HG03025 (cell line): ENCODE results near the gene FAM186B.

Experiments
- ATAC-seq: cut with Tn5 transposase; IDR thresholded peaks from one replicate; pipeline ENCODE4 v1.9.1; 2021; ENCODE audit warnings: mild to moderate bottlenecking, moderate library complexity; ENCODE audit not compliant: unreplicated experiment, low FRiP score

Gene FAM186B

DNA sequence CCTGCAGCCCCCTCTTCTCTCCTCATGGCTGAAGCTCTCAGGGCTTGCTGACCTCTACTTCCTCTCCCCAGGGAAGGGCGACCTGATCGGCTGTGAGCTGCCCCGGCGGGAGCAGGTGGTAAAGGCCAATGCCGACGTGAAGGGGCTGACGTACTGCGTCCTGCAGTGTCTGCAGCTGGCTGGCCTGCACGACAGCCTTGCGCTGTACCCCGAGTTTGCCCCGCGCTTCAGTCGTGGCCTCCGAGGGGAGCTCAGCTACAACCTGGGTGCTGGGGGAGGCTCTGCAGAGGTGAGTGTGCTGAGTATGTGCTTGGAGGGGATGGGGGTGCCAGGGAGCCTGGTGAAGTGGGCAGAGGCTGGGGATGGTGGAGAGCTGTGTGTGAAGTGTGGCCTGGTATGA lies 51.2 kb downstream of the FAM186B start:
- ATAC-seq = no peak

GRCh38 chr12:49553512-49554088 lies 51.8 kb downstream of the FAM186B start:
- no peak for ATAC-seq

GRCh38 chr12:49552899-49553298 lies 52.5 kb downstream of the FAM186B start:
- no peak for ATAC-seq

GRCh38 chr12:49552425-49552824 lies 53.0 kb downstream of the FAM186B start:
- ATAC-seq = no peak

- ATAC-seq = no peak
Measured at GRCh38 chr12:49552014-49552413, 53.4 kb downstream of the FAM186B start.

- ATAC-seq = no peak
Measured at GRCh38 chr12:49550693-49551252, 54.7 kb downstream of the FAM186B start.

- no peak for ATAC-seq
Measured at GRCh38 chr12:49549735-49550692, 55.4 kb downstream of the FAM186B start.

- ATAC-seq = no peak
Measured at GRCh38 chr12:49548822-49549648, 56.4 kb downstream of the FAM186B start.

DNA sequence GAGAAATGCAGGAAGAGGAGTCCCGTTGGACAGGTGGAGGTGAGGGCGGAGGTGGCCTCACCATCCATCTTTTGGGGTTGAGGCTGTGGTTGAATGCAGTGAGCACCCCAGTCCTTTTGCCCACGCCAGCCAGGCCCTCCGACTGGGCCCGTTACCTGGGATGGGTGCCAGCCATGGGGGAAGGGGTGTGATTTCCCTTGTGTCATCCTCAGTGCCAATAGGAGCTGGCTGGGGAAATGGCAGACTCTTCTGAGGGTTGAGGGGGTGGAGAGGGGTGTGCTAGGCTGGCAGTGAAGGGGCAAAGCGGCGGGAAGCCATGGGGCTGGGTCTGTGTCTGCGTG lies 57.0 kb downstream of the FAM186B start:
- no peak for ATAC-seq

GRCh38 chr12:49547090-49547690 lies 58.2 kb downstream of the FAM186B start:
- ATAC-seq = no peak

DNA sequence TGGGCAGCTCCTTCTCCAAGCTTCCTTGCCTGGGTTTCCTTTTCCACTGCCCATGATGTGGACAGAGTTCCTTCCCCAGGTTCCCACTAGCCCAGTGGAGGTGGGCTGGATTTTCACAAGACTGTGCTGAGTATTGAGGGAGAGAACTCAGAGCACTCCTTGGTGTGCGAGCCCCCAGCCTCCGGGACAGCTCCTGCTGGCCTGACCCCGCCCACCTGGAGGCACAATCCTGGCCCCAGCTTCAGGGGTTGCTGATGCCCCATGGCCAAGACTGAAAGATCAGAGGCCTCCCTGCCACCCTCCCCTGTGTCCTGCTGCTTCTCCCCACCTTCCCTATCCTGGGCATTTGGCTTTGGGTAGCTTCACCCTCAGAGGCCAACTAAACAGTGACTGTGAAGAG lies 59.0 kb downstream of the FAM186B start:
- no peak for ATAC-seq

GRCh38 chr12:49545815-49546214 lies 59.6 kb downstream of the FAM186B start:
- ATAC-seq = no peak

DNA sequence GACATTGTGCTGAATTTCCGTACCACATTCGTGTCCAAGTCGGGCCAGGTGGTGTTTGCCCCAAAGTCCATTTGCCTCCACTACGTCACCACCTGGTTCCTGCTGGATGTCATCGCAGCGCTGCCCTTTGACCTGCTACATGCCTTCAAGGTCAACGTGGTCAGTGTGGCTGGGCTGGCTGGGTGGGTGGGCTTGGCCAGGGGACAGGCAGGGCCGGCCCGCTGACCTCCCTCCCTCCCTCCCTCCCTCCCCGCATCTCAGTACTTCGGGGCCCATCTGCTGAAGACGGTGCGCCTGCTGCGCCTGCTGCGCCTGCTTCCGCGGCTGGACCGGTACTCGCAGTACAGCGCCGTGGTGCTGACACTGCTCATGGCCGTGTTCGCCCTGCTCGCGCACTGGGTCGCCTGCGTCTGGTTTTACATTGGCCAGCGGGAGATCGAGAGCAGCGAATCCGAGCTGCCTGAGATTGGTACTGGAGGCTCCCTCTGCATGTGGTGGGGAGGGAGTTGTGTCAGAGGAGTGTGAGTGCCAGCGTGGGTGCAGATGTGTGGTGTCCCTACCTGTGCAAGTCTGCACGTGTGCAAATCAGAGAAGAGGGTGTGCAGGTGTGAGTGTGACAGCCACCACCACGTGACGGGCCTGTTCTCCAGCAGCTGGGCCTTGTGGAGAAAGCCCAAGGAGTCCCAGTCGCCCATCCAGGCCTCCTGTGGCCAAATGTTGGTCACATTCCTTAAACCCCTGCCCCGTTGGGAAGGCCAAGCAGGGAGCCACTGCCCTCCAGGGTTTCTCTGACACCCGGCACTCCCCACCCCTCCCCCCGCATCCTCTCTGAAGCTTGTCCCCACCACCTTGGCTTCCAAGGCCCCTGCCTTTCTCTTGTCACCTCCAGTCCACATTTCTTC lies 61.3 kb downstream of the FAM186B start:
- no peak for ATAC-seq

DNA sequence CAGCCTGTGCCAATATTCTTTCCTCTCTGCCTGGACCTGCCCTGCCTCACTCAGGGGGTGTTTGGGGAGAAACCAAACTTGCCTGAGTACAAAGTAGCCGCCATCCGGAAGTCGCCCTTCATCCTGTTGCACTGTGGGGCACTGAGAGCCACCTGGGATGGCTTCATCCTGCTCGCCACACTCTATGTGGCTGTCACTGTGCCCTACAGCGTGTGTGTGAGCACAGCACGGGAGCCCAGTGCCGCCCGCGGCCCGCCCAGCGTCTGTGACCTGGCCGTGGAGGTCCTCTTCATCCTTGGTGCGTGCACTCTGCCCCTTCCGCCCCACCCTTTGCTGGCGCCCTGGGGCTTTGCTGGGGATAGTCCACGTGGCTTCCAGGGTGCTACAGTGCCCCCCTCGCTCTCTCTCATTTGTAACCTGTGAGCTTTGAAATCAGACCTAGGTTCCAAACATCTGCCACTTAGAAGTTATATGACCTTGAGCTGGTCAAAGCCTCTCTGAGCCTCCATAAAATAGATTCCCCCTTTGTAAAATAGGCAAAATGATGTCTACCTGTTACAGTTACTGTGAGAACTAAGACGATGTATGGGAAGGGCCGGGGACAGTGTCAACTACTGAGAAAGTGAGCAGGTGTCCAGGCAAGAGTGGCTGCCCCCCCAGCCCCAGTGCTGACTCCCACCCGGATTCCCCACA lies 62.1 kb downstream of the FAM186B start:
- no peak for ATAC-seq

GRCh38 chr12:49542592-49543160 lies 62.8 kb downstream of the FAM186B start:
- no peak for ATAC-seq

DNA sequence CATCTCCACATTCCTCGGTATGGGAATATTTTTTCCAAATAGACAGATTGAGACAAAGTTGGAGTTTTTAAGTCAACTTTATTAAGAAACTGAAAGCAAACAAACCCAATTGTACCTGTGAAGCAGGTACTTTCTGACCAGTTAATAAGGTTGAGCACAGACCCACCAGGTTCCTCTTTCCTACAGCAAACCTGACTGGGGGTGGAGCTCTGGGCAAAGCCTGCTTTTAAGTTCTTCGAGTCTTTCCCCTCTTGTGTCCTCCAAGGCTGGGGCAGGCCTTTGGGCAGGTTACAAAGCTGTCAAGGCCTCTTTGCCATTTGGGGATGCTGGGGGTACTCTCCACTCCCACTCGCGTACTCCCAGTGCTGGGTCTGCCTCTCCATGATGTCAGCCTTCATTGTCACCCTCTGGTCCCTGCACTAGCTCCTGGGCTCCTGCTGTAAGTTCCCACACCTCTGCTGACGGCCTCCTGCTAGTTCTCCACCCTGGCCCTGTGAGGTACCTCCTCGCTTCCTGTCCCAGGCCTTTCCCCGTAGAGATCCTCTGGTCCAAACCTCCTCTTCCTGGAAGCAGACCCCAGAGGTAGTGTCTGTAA lies 63.4 kb downstream of the FAM186B start:
- no peak for ATAC-seq

- no peak for ATAC-seq
Measured at GRCh38 chr12:49541140-49541861, 64.1 kb downstream of the FAM186B start.
